CD4-positive, alpha-beta T cell treated with Interleukin-4 for 4 hours (primary cell): ENCODE results near the gene HS3ST5.

Source experiments
- DNase-seq: peaks from one replicate; pipeline ENCODE4 v3.0.0-alpha.2; 2020

The HS3ST5 gene

DNA sequence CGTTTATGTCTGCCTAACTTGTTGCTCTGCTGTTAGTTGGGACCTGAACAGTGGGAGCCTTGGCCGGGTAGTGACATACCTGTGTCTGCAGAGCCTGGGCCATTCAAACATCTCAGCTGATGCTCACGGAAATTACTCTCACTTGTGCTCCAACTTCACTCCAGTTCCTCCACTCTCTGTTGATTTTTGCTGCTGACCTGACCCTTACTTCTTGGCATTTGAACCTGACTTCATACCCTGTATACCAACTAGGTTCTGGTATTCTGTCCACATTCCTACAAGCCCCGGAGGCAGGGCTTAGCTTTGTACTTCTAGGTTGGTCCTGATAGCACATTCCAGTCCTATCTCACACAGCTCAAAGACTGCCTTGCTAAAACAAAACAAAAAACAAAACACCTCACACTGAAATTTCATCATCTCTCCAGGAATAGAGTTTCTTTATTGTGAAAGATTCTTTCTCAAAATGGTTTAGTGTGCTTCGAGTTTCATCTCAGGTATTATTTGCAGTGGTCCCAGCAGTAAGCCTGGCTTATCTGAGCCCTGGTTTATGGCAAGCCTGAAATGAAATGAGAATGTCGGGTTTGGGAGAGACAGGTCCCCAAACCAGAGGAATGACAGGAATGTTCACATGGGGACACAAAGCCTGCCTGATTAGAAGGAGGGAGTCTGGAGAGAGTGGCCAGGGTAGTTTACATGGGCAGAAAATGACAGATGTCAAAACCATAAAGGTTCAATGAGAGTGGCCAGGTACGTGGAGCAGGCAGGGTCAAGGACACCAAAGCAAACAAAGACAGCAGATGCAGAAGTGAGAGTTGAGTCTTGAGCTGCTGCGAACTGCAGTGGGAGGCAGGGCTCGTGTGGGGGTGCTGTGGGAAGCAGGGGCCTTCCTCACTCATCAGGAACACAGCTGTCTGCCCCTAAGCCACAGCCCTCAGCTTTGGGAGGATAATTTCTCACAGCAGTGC is 197.7 kb downstream of the HS3ST5 start:
- DNase-seq = no peak

GRCh38 chr6:114142258-114142657 is 200.6 kb downstream of the HS3ST5 start:
- DNase-seq = no peak

DNA sequence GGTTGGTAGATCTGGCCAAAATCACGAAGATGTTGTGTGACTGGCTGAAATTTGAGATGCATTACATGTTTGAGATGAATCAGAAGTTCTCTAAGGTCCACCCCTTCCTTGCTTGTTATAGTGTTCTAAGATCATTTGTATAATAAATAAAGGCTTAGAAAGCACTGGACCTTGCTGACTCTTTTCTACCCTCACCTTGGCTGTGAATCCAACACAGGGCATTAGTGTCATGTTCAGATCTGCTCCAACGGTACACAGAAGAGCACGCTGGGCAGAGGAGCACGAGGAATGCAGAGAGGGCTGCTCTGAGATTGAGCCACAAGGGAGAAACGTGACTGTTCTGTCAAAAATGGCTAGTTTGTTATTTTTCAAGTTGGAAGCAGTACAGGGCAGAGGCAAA is 202.4 kb downstream of the HS3ST5 start:
- no peak for DNase-seq

DNA sequence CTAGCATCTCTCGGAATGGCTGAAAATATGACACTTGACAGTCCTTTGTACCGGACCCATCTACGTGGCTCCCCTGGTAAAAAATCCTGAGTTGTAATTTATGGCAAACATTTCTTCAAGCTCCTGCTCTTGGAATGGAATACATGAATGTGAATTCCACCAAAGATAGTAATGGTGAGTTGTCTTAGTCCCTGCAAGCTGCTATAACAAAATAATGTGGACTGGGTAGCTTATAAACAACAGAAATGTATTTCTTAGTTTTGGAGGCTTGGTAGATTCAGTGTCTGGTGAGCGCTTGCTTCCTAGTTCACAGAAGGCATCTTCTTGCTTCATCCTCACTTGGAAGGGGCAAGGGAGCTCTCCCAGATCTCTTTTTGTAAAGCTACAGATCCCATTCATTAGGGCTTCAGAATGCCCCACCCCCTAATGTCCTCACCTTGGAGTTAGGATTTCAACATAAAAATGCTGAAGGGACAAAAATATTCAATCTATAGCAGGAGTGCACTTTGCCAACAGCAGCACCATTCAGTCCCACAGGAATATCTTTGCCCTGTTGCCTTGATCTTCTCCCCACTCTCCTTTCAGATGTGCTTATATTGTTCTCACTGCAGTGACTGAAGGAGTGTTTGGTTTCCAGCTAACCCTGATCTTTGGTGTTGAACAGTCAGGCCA is 204.1 kb downstream of the HS3ST5 start:
- no peak for DNase-seq

GRCh38 chr6:114135363-114135971 is 207.4 kb downstream of the HS3ST5 start:
- no peak for DNase-seq

DNA sequence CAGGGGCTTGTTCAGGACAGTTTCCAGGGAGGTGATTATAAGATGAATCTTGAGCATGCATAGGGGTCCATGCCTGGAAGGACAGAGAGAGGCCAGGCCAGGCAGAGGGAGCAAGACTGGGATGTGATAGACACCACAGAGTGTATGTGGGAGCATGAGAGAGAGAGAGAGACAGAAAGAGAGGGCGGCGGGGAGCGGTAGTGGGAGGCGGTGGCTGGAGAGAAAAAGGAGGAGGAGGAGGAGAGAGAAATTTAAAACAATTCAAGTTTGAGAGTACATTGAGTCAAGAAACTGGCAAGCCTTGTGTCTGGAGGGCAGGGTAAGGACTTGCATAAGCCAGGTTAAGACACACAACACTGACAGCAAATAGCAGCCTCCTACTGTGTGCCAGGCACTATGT is 209.0 kb downstream of the HS3ST5 start:
- no peak for DNase-seq

DNA sequence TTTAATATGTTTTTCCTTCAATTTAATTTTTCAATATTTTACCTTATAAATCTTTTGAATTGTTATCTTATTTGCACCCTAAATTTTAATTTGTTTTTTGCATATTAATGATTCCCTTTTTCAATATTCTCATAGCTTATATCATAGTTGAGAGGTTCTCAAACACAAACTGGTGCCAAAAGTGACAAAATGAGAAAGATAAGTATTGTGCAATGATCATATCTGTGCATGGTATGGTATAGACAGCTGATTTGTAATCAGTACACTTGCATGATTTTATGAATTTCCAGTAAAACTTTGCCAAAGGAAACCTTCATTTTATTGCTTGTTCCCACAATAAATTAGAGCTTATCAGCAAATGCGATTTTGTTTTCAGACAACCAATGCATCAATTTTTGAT is 210.9 kb downstream of the HS3ST5 start:
- DNase-seq = no peak

DNA sequence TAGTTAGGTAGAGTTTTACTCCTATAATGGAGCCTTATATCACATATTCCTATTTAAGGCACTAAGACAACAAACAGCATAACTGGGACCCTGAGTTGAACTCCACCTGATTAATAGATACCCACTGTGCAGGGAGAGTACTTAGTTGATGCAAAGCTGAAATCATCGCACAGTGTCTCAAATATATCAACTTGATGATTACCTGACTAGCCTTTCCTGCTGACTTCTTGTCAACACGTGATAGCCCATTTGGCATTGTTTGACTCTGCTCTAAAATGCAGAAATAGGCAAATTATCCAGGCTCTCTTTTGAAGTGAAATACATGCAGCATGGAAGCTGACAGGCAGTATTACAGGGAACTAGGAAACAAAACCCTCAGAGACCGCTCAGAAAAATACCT is 217.2 kb downstream of the HS3ST5 start:
- no peak for DNase-seq

GRCh38 chr6:114121913-114122662 is 220.7 kb downstream of the HS3ST5 start:
- DNase-seq = no peak

DNA sequence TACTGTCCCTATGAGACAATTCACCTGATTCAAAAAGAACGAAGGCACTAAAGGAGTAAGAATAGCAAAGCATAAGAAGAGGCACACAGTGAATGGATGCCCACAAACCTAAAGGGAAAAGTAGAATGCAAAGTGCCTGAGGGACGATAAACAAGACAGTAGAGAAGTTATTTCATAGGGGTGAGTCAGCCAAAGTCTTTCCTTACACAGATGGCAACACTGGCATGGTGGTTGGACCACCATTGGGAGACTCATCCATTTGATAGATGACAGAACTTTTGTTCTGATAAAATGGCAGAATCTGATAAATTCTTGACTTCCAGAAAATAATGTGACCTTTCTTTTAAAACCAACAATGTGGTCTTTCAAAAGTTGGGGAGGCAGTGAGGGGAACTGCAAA is 223.8 kb downstream of the HS3ST5 start:
- no peak for DNase-seq

- DNase-seq = no peak
These were observed 227.2 kb downstream of the HS3ST5 start for GRCh38 chr6:114115652-114116051.

- peak; percentile 17 for DNase-seq
These were observed 234.5 kb downstream of the HS3ST5 start for GRCh38 chr6:114108119-114109002.

DNA sequence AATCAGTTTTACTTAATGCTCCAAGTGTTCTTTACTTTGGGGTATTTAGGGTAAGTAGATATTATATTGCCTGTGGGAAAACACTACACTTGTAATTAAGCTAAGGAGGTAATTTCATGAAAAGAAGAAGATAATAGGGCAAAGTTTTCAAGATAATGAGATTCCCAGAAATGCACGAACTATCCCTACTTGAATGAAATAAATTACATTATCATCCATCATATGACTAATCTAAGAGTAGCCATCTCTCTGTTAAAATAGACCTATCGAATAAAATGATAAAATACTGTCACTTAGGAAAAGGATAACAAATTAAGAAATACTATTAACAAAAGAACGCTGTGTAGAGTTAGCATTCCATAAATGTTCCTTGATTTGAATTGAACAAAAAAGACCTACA is 236.8 kb downstream of the HS3ST5 start:
- DNase-seq = no peak

DNA sequence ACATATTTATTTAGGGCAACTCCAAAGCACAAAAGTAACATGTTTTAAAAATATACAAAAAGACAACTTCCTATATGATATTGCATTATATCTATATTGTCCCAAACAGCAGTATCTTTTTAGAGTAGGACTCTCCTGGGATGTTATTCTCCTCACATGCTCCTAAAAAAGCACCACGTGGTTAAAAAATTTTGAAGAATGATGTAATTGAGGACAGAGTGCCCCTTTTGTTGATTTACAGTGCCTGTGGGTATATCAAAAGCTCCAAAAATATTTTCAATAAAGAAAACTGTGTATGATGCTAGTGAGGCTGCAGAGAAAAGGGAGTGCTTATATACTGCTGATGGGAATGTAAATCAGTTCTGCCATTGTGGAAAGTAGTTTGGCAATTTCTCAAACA is 241.6 kb downstream of the HS3ST5 start:
- no peak for DNase-seq

GRCh38 chr6:114100215-114100994 is 242.4 kb downstream of the HS3ST5 start:
- DNase-seq = no peak

DNA sequence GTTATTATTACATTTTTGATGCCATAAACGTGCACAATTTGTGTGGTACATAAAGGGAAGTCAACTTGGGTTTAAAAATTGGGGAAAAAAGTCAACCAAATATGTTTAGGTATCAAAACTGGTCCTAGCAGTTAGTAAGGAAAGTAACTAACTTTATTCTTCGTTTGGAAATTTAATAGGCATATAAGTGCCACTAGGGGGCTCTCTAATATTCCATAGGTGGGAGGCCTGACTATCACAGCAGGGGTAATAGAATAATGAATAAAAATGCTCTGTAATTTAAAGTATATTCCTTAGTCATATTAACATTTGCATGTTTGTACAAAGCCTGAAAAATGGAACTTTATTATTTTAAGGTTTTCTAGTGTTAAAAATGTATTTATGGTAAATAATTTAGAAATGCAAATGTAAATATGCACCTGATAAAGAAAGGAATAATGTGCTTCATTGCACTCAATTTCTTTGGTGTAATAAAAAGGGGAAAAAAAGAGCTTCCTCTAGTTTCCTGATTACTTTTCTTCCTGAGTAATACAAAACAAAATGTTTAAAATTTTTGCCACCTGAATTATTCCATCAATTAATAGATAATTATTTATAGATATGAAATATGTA is 246.2 kb downstream of the HS3ST5 start:
- peak; percentile 41 for DNase-seq

DNA sequence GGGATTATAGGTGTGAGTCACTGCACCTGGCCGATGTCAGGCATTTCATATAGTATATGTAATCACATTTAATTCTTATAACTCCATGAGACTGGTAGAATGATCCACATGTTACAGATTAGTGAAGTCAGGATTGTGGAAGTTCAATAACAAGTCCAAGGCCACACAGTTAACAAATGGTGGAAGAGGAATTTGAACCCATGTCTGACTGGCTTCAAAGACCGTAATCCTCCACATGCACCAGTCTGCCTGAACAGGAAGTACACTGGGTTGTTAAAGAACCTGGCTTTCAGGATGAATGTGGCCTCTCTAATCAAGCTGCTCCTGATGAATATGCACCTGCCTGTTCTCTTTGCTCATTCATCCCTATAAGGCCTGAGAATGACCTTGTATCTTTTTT is 249.9 kb downstream of the HS3ST5 start:
- DNase-seq = no peak

DNA sequence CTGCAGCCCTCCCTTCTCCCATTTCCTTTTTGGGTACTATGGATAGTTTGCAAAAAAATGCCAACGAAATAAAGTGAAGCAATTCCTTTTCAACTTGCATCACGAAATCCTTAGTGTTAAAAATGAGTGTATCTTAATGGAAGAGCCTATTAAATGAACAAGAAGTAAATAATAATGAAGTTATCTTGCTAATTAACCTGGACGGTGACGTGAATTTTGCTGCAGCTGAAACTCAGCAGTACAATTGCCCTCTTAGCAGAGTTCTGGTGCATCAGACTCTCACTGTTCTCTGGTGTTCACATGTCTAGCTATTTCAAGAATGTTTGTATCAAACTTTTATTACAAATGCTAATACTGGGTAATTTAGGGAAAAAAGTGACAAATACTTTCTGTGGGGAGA is 252.2 kb downstream of the HS3ST5 start:
- no peak for DNase-seq

DNA sequence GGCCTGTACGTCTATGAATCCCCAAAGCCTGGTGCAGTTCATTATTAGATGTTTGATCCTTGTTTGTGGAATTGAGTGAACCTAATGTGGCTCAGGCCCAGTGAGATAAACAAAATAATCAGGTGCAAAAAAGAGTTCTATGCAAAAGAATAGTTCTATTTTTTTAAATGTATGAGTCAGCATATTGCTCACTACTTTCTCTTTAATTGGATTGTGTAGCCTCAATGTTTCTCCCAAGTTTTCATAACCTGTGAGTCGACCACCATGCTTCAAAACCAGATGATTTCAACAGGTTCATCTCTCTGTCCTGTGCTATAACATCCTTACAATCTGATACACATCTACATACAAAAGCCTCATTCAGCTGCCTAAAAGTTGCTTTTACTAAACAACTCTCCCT is 255.3 kb downstream of the HS3ST5 start:
- no peak for DNase-seq

DNA sequence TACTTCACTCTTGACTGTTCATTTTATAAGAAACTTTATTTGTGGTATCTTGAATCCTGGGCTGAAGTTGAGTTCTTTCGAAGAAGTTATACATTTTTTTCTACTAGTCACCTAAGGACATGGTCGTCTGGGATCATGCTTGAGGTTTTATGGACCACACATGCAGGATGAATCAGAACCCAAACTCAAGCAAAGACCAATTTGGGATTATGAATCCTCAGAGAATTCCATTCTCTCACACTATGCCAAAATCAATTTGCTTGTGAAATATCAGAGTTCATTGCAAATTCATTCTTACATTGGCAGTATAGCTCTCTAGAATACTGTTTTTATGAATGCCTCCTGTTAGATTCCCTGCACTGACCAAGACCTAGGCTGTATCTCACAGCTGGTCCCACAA is 257.6 kb downstream of the HS3ST5 start:
- DNase-seq = no peak
